H1 (cell line): Measurements from ENCODE around the gene HABP4. TPM values are rescaled to one million over a fixed set of nuclear protein-coding genes. Genes with fewer than 3 reads are reported as not detected.

Experiments used
- ATF2 ChIP-seq: IDR thresholded peaks from 2 replicates; pipeline ENCODE4 v1.6.1; 2012; ENCODE audit warnings: low read length, inconsistent platforms
- ATF3 ChIP-seq: IDR thresholded peaks from 2 replicates; pipeline ENCODE4 v1.6.1; 2011; ENCODE audit warnings: low read depth, mild to moderate bottlenecking, low read length; ENCODE audit not compliant: insufficient read depth
- BCL11A ChIP-seq, 2 experiments: IDR thresholded peaks; one replicate each; pipeline ENCODE4 v1.6.1; 2011; ENCODE audit warnings: low read depth in 2 of 2, low read length in 2 of 2, mild to moderate bottlenecking in 2 of 2
- CREB1 ChIP-seq: IDR thresholded peaks from 2 replicates; pipeline ENCODE4 v1.6.1; 2012; ENCODE audit warnings: inconsistent platforms
- KDM1A ChIP-seq: fragments of 200-600, 300-600 bp; sonication (generic); IDR thresholded peaks from 2 replicates; pipeline ENCODE4 v1.7.1; 2016; ENCODE audit warnings: mild to moderate bottlenecking, low read length, borderline replicate concordance
- PHF8 ChIP-seq: fragments of 200-600 bp; sonication (generic); conservative IDR thresholded peaks from 2 replicates; pipeline ENCODE4 v1.7.1; 2012; ENCODE audit warnings: low read depth, mild to moderate bottlenecking, inconsistent platforms, low read length, moderate library complexity
- POU5F1 ChIP-seq: IDR thresholded peaks from 2 replicates; pipeline ENCODE4 v1.6.1; 2011; ENCODE audit warnings: low read depth, mild to moderate bottlenecking, low read length, moderate library complexity
- SIX5 ChIP-seq: IDR thresholded peaks from 2 replicates; pipeline ENCODE4 v1.6.1; 2011; ENCODE audit warnings: mild to moderate bottlenecking, low read depth, low read length
- TBP ChIP-seq: IDR thresholded peaks from 2 replicates; pipeline ENCODE4 v1.6.1; 2011; ENCODE audit warnings: low read depth, low read length, improper control_type of control experiment
- polyA plus RNA-seq, 7 experiments: library from polyadenylated mRNA; depleted of rRNA in 3 of 7; stranded (reverse) in 5 of 7; unstranded in 2 of 7; fragments of >200 nt in 5 of 7; fragments of 200-250 nt in 2 of 7; gene quantifications; 1 replicate in 5 of 7; 2 replicates in 1 of 7; 4 replicates in 1 of 7; pipeline versions ENCODE4 v1.2.1 to v1.2.3, GENCODE V29; 2011 to 2013; ENCODE audit warnings: missing spikeins in 2 of 7, mixed read lengths in 2 of 7
- total RNA-seq: library from RNA; stranded (reverse); fragmentation: NEBNext Ultra II Directional; extraction: Animal tissue kit (Norgen Biotek cat#: 25700); gene quantifications from 2 replicates; pipeline ENCODE4 v1.2.1, GENCODE V29; 2021

HABP4 gene
- total and polyA plus RNA-seq, 2 of the 8 experiments (the other 6 are each of a cell fraction or from before 2014, with no cell fraction given) = 3.3 to 11.2 TPM

GRCh38 chr9:96491079-96491879 lies 41.3 kb downstream of the HABP4 start (continued):
- TF ChIP-seq ATF2 (no peak), ATF3 (no peak), POU5F1 (no peak), KDM1A (no peak), PHF8 (no peak), SIX5 (no peak), TBP (no peak), BCL11A (IDR thresholded peaks at IDR 0.05; ENCODE audit: low read depth in 2 of 2, low read length in 2 of 2) (no peak), CREB1 (no peak)
